Keratinocyte (primary cell): ENCODE data around the gene PTPRR. TPM values are rescaled to one million over a fixed set of nuclear protein-coding genes. Genes with fewer than 3 reads are reported as not detected.

Experiments used
- DNase-seq: peaks from one replicate; pipeline ENCODE4 v3.0.0-alpha.2; 2011; ENCODE audit warnings: low read depth, missing footprints, low spot score
- FAIRE-seq: peaks from 2 replicates; lab custom pipeline; 2011; peaks lifted over from hg19 to GRCh38; lab: Jason Lieb, UNC
- H2AFZ ChIP-seq: 2 replicates; pipeline ENCODE4 v1.6.0; 2012; ENCODE audit warnings: low read length, control low read depth, inconsistent platforms; ENCODE audit not compliant: control insufficient read depth
- H3K27ac ChIP-seq: 2 replicates; pipeline ENCODE4 v1.5.1; 2011; ENCODE audit warnings: low read length; ENCODE audit not compliant: control insufficient read depth, insufficient read depth
- H3K27me3 ChIP-seq: 3 replicates; pipeline ENCODE4 v1.6.0; 2011; ENCODE audit warnings: low read length; ENCODE audit not compliant: control insufficient read depth, insufficient read depth; ENCODE audit errors: extremely low read depth
- H3K36me3 ChIP-seq, 2 experiments: 2 replicates in 1 of 2; 3 replicates in 1 of 2; pipeline ENCODE4 v1.5.1; 2011; ENCODE audit warnings: low read length in 2 of 2, mild to moderate bottlenecking in 1 of 2; ENCODE audit not compliant: control insufficient read depth in 2 of 2, insufficient read depth in 2 of 2; ENCODE audit errors: extremely low read depth in 1 of 2
- H3K4me1 ChIP-seq: 3 replicates; pipeline ENCODE4 v1.5.1; 2011; ENCODE audit warnings: low read length; ENCODE audit not compliant: control insufficient read depth, insufficient read depth; ENCODE audit errors: extremely low read depth
- H3K4me2 ChIP-seq: 3 replicates; pipeline ENCODE4 v1.6.0; 2011; ENCODE audit warnings: low read depth, low read length; ENCODE audit not compliant: control insufficient read depth, insufficient read depth; ENCODE audit errors: extremely low read depth
- H3K4me3 ChIP-seq, 3 experiments: fragments of 200-600 bp in 1 of 3; sonication (generic) in 1 of 3; 2 replicates in 2 of 3; 3 replicates in 1 of 3; pipeline ENCODE4 v1.5.1; 2011 to 2016; ENCODE audit warnings: low read length in 3 of 3, mild to moderate bottlenecking in 3 of 3, control low read depth in 2 of 3, inconsistent platforms in 1 of 3, low read depth in 1 of 3, mixed read lengths in 1 of 3, mixed run types in 1 of 3, moderate library complexity in 1 of 3; ENCODE audit not compliant: control insufficient read depth in 2 of 3, insufficient read depth in 2 of 3; ENCODE audit errors: extremely low read depth in 1 of 3
- H3K79me2 ChIP-seq: 2 replicates; pipeline ENCODE4 v1.6.0; 2012; ENCODE audit warnings: low read length; ENCODE audit not compliant: control insufficient read depth, insufficient read depth
- H3K9ac ChIP-seq: 3 replicates; pipeline ENCODE4 v1.6.0; 2011; ENCODE audit warnings: low read length; ENCODE audit not compliant: control insufficient read depth, insufficient read depth; ENCODE audit errors: extremely low read depth
- H3K9me1 ChIP-seq: 3 replicates; pipeline ENCODE4 v1.6.0; 2011; ENCODE audit warnings: low read length; ENCODE audit not compliant: control insufficient read depth, insufficient read depth; ENCODE audit errors: extremely low read depth
- H3K9me3 ChIP-seq: 2 replicates; pipeline ENCODE4 v1.5.1; 2012; ENCODE audit warnings: low read depth, low read length; ENCODE audit not compliant: control insufficient read depth
- H4K20me1 ChIP-seq: 3 replicates; pipeline ENCODE4 v1.6.0; 2011; ENCODE audit warnings: low read length; ENCODE audit not compliant: control insufficient read depth, insufficient read depth; ENCODE audit errors: extremely low read depth
- CTCF ChIP-seq, 3 experiments: IDR thresholded peaks in 1 of 3; conservative IDR thresholded peaks in 1 of 3; optimal IDR thresholded peaks in 1 of 3; 2 replicates in 2 of 3; 3 replicates in 1 of 3; pipeline versions ENCODE3 to v1.5.1; 2011; ENCODE audit warnings: low read length in 3 of 3, mild to moderate bottlenecking in 3 of 3, moderate library complexity in 2 of 3, control low read depth in 1 of 3, inconsistent platforms in 1 of 3; ENCODE audit not compliant: insufficient read depth in 2 of 3; ENCODE audit errors: extremely low read depth in 1 of 3
- EZH2 ChIP-seq: IDR thresholded peaks from one replicate; pipeline ENCODE4 v1.6.1; 2012; ENCODE audit warnings: inconsistent platforms, mild to moderate bottlenecking, low read length, moderate library complexity
- dilution Hi-C: fragments of 300-500 bp; cut with MboI; formaldehyde crosslinking; loops from one replicate; pipeline ENCODE4 v1.7.0; 2020; ENCODE audit warnings: low sequenced_read_pairs; ENCODE audit not compliant: extremely low pct_ligation_motif_present
- polyA plus RNA-seq, 5 experiments: library from polyadenylated mRNA; depleted of rRNA in 3 of 5; stranded (reverse) in 3 of 5; stranded (forward) in 1 of 5; unstranded in 1 of 5; fragments of >200 nt; gene quantifications; 1 replicate in 1 of 5; 2 replicates in 3 of 5; 3 replicates in 1 of 5; pipeline versions ENCODE4 v1.2.1 to v1.2.3, GENCODE V29; 2011 to 2012; ENCODE audit warnings: missing spikeins in 2 of 5, low read depth in 1 of 5, low replicate concordance in 1 of 5

Gene PTPRR
- polyA plus RNA-seq, 1 donor (not counting 4 experiments of a cell fraction or from before 2014, with no cell fraction given) = 3.1 TPM

DNA sequence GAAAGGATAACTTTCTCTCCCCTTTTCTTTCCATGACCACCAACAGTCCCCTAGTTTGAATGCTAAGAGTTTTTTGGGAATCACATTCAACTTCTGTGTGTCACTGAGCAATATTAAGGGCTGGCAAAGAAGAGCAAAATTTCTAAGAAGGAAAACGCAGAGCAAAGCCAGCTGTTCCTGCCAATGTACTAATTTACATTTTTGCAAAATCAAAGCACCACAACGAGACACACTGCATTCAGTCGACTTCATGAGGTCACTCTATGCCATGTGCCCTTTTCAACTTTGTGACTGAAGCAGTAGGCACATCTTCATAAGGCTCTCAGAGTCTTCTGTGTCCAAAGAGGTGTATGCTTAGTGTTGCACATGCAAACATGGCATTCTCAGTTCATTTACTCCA lies 66.4 kb downstream of the PTPRR start:
- Histone ChIP-seq H3K79me2 (no peaks in the 10 kb centered on the region), H2AFZ (no peak overlapping the region), H3K9me1 (no peaks in the 10 kb centered on the region), H3K27ac (no peak overlapping the region), H3K9ac (no peak overlapping the region), H4K20me1 (no peaks in the 10 kb centered on the region), H3K4me1 (no peaks in the 10 kb centered on the region), H3K4me3 (no peak overlapping the region), H3K4me2 (no peak overlapping the region), H3K9me3 (no peaks in the 10 kb centered on the region), H3K36me3 (no peaks in the 10 kb centered on the region), H3K27me3 (peaks cover 3% of the 10 kb centered on the region)
- no peak for FAIRE-seq
- no peak for DNase-seq
- dilution Hi-C loops = no loop called here
- TF ChIP-seq CTCF (optimal IDR thresholded peaks at IDR 0.05 in 1 of 3, IDR thresholded peaks at IDR 0.05 in 1 of 3, conservative IDR thresholded peaks at IDR 0.05 in 1 of 3; ENCODE audit: extremely low read depth in 1 of 3, insufficient read depth in 2 of 3, low read length in 3 of 3) (no peak), EZH2 (no peak)

- Histone ChIP-seq H3K9ac (no peak overlapping the region), H3K27ac (no peak overlapping the region), H2AFZ (no peak overlapping the region), H3K4me2 (no peak overlapping the region), H3K9me1 (no peaks in the 10 kb centered on the region), H3K79me2 (no peaks in the 10 kb centered on the region), H4K20me1 (no peaks in the 10 kb centered on the region), H3K9me3 (no peaks in the 10 kb centered on the region), H3K36me3 (no peaks in the 10 kb centered on the region), H3K27me3 (peaks cover 3% of the 10 kb centered on the region), H3K4me1 (no peaks in the 10 kb centered on the region), H3K4me3 (no peak overlapping the region)
- dilution Hi-C loops = no loop called here
- no peak for TF ChIP-seq EZH2
- no peak for TF ChIP-seq CTCF (optimal IDR thresholded peaks at IDR 0.05 in 1 of 3, IDR thresholded peaks at IDR 0.05 in 1 of 3, conservative IDR thresholded peaks at IDR 0.05 in 1 of 3; ENCODE audit: extremely low read depth in 1 of 3, insufficient read depth in 2 of 3, low read length in 3 of 3)
- DNase-seq = no peak
- no peak for FAIRE-seq
These were observed 67.2 kb downstream of the PTPRR start for GRCh38 chr12:70853326-70853725.
